OCI-LY3 (cell line): ENCODE data around the gene NPB.

Experiments
- H2AFZ ChIP-seq: fragments of 200-600, 300-600 bp; shearing (Covaris generic); 2 replicates; pipeline ENCODE4 v1.6.0; 2014; ENCODE audit warnings: antibody characterized with exemption, low read depth, low read length
- H3K27ac ChIP-seq: fragments of 200-600, 300-600 bp; sonication (generic); 2 replicates; pipeline ENCODE4 v1.5.1; 2014; ENCODE audit warnings: mild to moderate bottlenecking, low read length, moderate library complexity, mixed read lengths
- H3K27me3 ChIP-seq: fragments of 200-600, 300-600 bp; sonication (generic); 2 replicates; pipeline ENCODE4 v1.6.1; 2014; ENCODE audit warnings: low read depth, low read length, mixed read lengths
- H3K36me3 ChIP-seq: fragments of 200-600, 300-600 bp; sonication (generic); replicated peaks from 2 replicates; pipeline ENCODE3; 2014; ENCODE audit warnings: low read depth, low read length, mixed read lengths
- H3K4me1 ChIP-seq: fragments of 300-600, 200-600 bp; sonication (generic); 2 replicates; pipeline ENCODE4 v1.6.1; 2014; ENCODE audit warnings: low read length, mixed read lengths
- H3K4me2 ChIP-seq: fragments of 200-600, 300-600 bp; sonication (generic); 2 replicates; pipeline ENCODE4 v1.6.1; 2014; ENCODE audit warnings: low read length, mixed read lengths
- H3K4me3 ChIP-seq: fragments of 300-600, 200-600 bp; sonication (generic); 2 replicates; pipeline ENCODE4 v1.5.1; 2014; ENCODE audit warnings: antibody characterized with exemption, mild to moderate bottlenecking, low read length, moderate library complexity
- H3K79me2 ChIP-seq: fragments of 300-600, 200-600 bp; shearing (Covaris generic); 2 replicates; pipeline ENCODE4 v1.6.1; 2014; ENCODE audit warnings: mild to moderate bottlenecking, low read length, mixed read lengths
- H3K9ac ChIP-seq: fragments of 300-600, 200-600 bp; shearing (Covaris generic); 2 replicates; pipeline ENCODE4 v1.6.0; 2014; ENCODE audit warnings: mild to moderate bottlenecking, low read length, moderate library complexity
- H3K9me3 ChIP-seq: fragments of 200-600, 300-600 bp; shearing (Covaris generic); 2 replicates; pipeline ENCODE4 v1.6.1; 2014; ENCODE audit warnings: low read length, mixed read lengths; ENCODE audit not compliant: insufficient read depth
- H4K20me1 ChIP-seq: fragments of 200-600, 300-600 bp; sonication (generic); 2 replicates; pipeline ENCODE4 v1.6.1; 2016; ENCODE audit warnings: low read length, mixed read lengths; ENCODE audit not compliant: insufficient read depth
- EZH2phosphoT487 ChIP-seq: fragments of 200-600 bp; shearing (Covaris generic); IDR thresholded peaks from 2 replicates; pipeline ENCODE4 v1.6.1; 2018; ENCODE audit warnings: antibody characterized with exemption, mixed run types, low read depth
- TF ChIP-seq, protein P1 (sequence below): fragments of 200-600, 300-600 bp; sonication (generic); IDR thresholded peaks from 2 replicates; pipeline ENCODE4 v1.5.1; 2014; ENCODE audit warnings: antibody characterized with exemption, low read length, low read depth

NPB gene

DNA sequence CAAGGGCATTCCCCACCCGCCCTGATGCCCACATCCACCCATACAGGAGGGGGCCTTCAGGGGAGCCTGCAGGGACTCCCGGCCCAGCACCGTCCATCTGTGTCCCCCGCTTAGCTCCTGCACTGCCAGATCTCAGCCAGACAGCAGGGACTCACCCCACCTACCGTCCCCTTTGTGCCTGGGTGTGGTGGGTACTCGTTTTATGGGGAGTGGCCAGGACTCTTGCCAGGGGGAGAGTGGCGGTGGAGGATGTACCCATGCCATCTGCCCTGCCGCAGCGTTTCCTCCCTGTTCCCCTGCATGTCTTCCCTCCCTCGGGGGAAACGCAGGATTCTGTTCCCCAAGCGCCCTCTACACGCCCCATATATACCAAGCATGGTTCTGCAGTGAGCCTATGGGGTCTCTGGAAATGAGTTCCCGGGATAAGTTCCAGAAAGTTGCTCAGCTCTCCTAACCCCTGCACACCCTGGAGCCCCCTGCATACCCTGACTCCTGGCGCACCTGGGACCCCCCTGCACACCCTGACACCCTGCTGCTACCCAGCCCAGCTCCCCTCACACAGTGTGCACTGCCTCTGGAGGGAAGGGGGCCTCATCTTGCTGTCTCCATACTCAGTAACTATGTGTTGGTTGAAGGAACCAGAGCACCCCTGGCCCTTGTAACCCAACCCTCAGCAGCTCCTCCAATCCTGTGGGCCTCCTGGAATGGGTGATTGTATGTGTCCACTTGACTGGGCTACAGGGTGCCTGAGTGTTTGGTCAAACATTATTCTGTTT, 29.7 kb downstream of the NPB start:
- H3K9ac ChIP-seq: no peak overlapping the region
- no peak overlapping the region for H2AFZ ChIP-seq
- H3K4me2 ChIP-seq: no peak overlapping the region
- no peak overlapping the region for H3K4me3 ChIP-seq
- TF ChIP-seq, protein P1, sequence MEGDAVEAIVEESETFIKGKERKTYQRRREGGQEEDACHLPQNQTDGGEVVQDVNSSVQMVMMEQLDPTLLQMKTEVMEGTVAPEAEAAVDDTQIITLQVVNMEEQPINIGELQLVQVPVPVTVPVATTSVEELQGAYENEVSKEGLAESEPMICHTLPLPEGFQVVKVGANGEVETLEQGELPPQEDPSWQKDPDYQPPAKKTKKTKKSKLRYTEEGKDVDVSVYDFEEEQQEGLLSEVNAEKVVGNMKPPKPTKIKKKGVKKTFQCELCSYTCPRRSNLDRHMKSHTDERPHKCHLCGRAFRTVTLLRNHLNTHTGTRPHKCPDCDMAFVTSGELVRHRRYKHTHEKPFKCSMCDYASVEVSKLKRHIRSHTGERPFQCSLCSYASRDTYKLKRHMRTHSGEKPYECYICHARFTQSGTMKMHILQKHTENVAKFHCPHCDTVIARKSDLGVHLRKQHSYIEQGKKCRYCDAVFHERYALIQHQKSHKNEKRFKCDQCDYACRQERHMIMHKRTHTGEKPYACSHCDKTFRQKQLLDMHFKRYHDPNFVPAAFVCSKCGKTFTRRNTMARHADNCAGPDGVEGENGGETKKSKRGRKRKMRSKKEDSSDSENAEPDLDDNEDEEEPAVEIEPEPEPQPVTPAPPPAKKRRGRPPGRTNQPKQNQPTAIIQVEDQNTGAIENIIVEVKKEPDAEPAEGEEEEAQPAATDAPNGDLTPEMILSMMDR: no peak
- TF ChIP-seq EZH2phosphoT487: no peak
- peaks cover 19% of the 10 kb centered on the region for H3K79me2 ChIP-seq
- H3K36me3 ChIP-seq: no peaks in the 10 kb centered on the region
- H3K27me3 ChIP-seq: no peaks in the 10 kb centered on the region
- H4K20me1 ChIP-seq: no peaks in the 10 kb centered on the region
- H3K27ac ChIP-seq: no peak overlapping the region
- no peaks in the 10 kb centered on the region for H3K9me3 ChIP-seq
- peaks cover 7% of the 10 kb centered on the region; the same call in 1 of the 2 replicates for H3K4me1 ChIP-seq

DNA sequence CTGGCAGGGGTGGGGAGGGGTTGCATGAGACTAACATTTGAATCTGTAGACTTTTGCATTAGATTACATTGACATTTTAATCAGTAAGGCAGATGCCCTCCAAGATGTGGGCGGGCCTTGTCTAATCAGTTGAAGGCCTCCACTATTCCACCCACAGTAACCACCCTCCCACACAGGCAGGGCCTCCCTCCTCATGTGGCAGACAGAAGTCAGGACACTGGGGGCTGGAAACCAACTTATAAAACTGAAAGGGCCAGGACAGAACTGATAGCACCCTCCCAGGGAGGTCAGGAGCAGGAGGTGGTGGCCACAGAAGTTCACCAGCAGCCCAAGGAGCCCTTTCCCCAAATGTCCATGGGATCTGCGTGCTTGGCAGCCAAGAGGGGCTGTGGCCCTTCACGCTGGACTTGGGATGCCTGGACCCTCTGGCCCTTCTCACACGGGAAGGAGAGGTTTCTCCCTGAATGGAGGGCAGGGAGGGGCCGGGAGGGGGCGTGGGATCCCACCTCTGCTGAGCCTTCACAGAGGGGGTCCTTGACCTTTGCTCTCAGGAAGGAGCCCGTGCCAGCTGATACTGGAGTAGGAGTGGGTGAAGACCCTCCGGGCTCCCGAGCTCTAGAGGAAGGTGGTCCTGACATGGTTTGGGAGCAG, 30.4 kb downstream of the NPB start:
- no peaks in the 10 kb centered on the region for H3K9me3 ChIP-seq
- no peak overlapping the region for H3K4me3 ChIP-seq
- no peak overlapping the region for H3K4me2 ChIP-seq
- H3K27me3 ChIP-seq: no peaks in the 10 kb centered on the region
- H3K9ac ChIP-seq: no peak overlapping the region
- H4K20me1 ChIP-seq: no peaks in the 10 kb centered on the region
- TF ChIP-seq, protein P1: no peak
- no peak for TF ChIP-seq EZH2phosphoT487
- H3K4me1 ChIP-seq: peaks cover 7% of the 10 kb centered on the region; the same call in 1 of the 2 replicates
- no peak overlapping the region for H3K27ac ChIP-seq
- H3K36me3 ChIP-seq: no peaks in the 10 kb centered on the region
- H3K79me2 ChIP-seq: peaks cover 16% of the 10 kb centered on the region; the same call in 1 of the 2 replicates
- no peak overlapping the region for H2AFZ ChIP-seq

DNA sequence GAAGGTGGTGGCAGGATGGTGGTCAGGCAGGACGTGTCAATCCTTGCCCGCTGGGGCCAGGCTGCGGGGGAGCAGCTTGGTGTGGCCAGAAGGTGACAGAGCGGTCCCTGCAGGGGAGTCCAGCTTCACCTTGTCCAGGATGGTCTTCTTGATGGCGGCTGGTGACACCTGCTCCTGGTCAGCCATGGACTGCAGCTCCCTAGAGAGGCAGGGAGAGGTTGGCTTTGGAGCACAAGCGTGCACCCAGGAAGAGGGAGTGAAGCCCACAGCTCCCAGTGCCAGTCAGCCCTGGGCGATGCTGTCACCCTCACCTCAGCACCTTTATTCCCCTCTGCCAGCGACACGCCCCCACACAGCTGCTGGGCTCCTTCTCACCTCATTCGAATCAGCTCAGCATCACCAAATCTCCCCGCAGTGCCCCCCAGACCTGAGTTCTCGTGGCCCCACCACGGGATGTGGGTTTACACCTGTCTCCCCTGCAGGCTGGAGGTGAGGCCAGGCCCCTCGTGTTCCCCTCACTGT, 31.2 kb downstream of the NPB start:
- Histone ChIP-seq H2AFZ (no peak overlapping the region), H3K79me2 (peaks cover 16% of the 10 kb centered on the region; the same call in 1 of the 2 replicates), H3K4me3 (no peak overlapping the region), H3K36me3 (no peaks in the 10 kb centered on the region), H3K9ac (no peak overlapping the region), H4K20me1 (no peaks in the 10 kb centered on the region), H3K4me1 (peaks cover 7% of the 10 kb centered on the region; the same call in 1 of the 2 replicates), H3K27ac (no peak overlapping the region), H3K9me3 (no peaks in the 10 kb centered on the region), H3K27me3 (no peaks in the 10 kb centered on the region), H3K4me2 (no peak overlapping the region)
- TF ChIP-seq EZH2phosphoT487: no peak
- TF ChIP-seq, protein P1: no peak

DNA sequence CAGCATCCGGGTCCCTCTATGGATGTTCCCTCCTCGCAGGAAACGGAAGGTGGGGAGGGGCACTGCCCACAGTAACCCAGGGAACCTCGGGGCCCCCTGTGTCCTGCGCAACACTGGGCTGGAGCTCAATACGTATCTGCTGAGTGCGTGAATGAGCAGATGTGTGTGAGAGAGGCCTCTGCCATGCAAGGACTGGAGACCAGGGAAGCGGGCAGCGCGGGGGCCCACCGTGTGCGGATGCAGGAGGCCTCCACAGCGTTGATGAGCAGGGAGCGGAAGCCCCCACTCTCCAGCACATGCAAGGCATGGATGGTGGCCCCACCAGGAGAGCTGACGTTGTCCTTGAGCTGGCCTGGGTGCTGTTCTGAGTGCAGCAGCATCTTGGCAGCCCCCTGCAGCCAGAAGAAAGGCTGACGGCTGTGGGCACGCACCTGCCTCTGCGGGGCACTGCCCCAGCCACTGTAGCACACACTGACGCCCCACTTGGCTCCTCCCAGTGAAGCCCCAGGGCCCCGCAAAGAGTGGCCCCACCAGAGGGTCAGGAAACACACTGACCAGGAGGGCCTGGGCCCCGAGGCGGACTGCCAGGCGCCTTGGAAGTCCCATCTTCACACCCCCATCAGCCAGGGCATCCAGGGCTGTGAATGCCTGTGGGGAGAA, 32.2 kb downstream of the NPB start:
- TF ChIP-seq, protein P1: no peak
- no peak for TF ChIP-seq EZH2phosphoT487
- Histone ChIP-seq H3K27me3 (no peaks in the 10 kb centered on the region), H2AFZ (no peak overlapping the region), H3K27ac (no peak overlapping the region), H3K4me3 (no peak overlapping the region), H3K79me2 (peaks cover 7% of the 10 kb centered on the region; the same call in 1 of the 2 replicates), H3K4me1 (no peaks in the 10 kb centered on the region), H3K9me3 (no peaks in the 10 kb centered on the region), H3K4me2 (no peak overlapping the region), H3K36me3 (no peaks in the 10 kb centered on the region), H3K9ac (no peak overlapping the region), H4K20me1 (no peaks in the 10 kb centered on the region)
